Measurements from ENCODE around the gene CAPZB.

CAPZB gene

DNA sequence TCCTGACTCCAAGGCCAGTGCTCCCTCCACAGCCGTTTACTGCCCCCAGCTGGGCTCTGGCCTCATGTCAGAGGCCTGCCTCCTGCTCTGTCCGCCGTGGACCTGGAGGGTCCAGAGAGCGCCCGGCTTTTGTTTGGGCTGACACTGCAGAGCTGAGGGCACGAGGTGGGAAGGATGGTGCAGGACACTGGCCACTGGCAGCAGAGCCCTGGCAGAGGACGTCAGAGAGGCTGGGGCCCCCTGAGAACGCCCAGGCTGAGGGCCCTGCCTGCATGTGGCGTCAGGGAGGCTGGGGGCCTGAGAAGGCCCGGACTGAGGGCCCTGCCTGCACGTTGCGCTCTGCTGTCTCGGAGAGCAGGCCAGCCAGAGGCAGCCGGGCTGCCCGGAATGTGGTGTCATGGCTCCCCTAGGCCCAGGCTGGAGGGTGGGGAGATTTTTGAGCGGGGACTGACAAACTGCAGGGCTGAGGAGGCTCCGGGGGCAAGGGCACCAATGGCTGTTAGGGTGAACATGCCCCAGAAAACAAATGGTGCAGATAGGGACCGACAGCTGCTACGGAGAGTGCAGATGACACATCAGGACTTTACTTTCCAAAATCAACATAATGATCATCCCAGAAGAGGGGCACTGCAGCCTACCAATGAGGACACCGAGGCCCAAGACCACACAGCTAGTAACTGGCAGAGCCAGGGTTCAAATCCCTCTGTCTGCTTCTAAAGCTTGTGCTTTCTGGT, 141.6 kb downstream of the CAPZB start:
- no peak for DNase-seq

DNA sequence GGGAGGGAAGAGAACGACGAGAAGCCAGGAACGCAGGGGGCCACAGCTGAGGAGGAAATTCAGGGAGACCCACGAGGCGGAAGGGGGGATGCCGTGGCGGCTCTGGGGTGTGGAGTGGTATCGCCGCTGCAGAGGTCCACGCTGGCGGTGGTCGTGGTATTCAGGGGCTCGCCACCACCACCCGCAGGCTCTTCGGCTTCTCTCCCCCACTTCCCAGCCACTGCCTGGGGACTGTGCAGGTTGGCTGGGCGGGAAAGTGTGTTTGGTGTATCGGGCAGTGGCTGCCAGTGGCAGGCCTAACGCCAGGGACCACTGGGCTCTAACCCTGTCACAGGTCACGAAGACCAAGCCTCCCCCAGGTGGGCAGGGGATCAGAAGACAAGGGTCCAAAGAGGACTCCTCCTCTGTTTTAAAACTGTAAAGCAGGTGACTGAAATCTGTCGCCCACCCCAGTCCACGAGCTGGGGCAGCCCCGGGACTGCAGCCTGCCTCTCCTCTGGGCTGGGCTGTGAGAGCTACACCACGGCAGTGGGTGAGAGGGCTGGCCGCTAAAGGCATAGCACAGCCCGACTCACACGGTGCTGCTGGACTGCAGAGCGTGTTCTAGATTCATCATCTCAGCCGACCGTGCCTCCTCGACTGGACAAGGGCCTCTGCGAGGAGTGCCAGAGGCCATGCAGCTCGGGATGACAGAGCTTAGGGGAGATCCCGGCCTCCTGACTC, 142.3 kb downstream of the CAPZB start:
- no peak for DNase-seq

DNA sequence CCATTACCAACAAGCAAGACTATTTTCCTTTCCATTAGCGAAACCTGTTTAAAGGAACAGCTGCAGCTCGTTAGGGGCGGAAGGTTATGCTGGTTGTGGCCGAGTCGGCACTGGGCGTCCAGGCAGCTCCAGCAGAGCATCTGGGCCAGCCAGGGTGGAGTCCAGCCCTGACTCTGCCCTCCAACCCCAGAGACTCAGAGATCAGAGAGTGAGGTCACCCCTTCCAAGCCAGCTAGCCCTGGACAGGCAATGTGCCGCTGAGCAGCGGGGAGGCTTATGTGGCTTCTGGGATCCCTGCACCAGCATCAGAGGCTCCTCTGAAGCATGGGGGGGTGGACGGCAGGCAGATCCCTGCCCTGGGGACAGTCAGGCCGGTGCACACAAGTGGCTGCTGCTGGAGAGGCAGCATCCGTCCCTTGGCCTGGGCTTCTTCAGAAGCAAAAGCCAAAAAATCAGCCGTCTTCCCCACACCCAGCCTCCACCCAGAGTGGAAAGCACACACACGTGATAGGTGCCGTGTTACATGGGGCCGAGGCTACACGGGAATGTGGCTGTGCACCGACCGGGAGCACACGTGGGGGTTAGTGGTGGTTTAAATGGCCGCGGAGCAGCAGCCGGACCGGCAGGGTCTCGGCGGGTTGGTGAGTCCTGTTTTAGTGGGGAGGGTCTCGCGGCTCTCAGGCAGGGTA, 143.1 kb downstream of the CAPZB start:
- DNase-seq: no peak

DNA sequence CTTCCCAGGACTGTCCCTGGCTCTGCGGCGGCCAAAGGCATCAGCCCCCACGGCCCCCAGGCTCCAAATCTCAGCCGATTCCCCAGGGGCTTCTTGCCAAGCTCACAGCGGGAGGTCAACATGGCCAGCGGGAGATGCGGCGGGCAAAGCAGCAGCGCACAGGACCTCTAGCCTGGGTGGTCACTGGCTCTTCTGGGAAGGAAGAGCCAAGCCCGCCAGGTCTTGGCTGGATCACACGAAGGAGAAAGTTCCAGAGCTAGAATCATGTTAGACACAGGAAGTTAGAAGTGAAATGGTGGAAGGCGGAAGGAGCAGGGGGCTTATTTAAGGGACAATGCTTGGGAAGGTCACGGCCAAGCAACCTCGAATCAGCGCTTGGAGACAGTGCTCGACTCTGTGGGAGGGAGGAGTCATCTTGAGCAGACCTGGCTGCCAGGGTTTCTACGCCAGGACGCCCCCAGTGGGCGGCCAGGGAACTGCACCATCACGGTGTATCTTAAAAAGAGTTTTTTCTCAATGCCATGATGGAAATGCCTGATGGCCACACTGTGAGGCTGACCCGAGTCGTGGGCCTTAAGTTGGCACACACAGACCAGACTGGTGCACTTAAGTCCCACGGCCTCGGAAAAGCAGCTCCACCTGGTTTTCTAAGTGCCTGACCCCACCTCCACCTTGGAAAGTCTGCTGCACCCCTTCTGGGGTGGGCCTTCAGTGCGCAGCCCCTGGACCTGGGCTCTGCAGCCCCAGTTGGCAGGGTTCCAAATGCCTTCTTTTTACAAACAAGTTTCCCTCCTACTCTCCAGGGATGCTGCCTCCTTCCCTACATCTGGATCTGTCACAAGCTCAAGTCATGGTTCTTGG, 143.9 kb downstream of the CAPZB start:
- peak; percentile 7 to 63 for DNase-seq

DNA sequence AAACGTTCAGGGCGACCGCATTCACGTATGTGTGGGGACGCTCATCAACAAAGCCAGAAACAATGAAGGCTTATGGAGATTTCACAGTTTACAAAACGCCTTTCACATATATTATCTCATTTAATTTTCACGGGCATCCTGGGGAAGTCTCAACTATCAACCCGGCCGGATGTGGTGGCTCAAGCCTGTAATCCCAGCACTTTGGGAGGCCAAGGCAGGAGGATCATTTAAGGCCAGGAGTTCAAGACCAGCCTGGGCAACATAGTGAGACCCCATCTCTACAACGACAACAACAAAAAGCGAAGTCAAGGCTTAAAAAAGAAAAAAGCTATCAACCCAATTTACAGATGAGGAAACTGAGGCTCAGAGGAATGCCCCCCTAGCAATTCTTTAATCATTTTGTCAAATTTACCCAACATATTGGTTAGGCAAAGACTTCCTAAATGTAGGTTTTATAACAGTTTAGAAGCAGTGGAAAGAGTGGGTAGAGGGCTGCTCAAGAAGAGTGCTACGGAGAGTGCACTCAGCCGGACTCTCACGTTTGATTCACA, 144.9 kb downstream of the CAPZB start:
- no peak for DNase-seq

DNA sequence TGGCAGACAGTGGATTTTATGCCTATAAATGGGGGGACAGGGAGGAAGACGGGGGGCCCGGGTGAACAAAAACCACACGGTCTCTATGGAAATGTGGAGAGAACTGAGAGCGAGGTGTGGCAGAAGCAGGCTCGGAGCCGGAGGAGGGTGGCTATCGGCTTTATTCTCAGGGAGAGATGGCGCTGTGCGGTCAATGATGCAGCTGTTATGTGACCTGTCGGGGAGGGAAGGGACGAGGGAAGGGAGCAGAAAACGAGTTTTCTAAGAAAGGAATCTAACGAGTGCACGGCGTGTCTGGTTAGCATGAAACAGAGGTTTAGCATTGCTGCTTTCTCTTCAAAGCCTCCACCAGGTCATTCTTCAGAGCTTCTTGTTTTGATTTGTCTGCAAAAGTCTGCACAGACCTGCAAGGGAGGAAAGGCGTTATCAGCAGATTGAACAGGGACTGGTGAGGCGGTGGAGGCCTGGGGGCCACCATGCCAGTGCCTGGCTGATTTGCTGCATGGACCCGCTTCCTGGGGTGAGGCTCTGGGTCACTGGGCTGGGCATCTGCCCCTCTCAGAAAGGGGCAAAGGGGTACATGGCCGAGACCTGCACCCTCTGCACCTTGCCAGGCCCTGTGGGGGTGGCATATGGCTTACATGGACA, 146.0 kb downstream of the CAPZB start:
- no peak for DNase-seq

DNA sequence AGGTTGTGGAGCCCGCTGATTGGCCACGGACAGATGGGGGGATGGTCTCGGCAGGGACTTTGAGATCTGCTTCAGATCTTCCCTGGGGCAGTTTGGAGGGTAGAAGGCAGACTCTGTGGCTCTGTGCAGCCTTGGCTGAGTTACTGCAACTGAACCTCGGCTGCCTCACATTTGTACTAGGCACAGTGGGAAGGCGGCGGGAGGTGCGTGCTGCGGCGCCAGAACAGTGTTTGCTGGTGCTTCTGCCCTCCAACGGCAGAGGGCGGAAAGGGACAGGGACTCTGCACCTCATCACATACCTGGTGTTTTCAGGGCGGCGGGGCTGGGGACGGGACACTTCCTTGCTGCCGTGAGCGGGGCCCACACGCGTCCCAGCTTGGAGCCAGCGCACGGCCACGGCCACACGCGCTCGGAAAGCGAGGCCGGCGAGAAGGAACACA, 147.0 kb downstream of the CAPZB start:
- no peak for DNase-seq

DNA sequence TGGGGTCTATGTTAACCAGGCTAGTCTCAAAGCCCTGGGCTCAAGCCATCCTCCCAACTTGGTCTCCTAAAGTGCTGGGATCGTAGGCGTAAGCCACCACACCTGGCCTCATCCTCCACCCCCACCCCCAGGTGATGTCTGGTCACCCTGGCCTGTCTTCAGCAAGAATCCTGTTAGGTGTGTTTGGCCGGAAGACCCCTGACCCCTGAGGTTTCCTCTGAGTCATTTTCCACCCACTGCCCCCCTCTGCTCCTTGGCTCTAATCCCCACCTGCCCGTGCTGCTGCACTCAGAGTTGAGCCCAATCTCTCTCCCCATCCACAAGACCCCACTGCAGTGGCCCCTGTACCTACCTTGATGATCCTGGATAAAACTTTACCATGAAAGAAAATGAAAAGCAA, 148.1 kb downstream of the CAPZB start:
- DNase-seq: no peak

DNA sequence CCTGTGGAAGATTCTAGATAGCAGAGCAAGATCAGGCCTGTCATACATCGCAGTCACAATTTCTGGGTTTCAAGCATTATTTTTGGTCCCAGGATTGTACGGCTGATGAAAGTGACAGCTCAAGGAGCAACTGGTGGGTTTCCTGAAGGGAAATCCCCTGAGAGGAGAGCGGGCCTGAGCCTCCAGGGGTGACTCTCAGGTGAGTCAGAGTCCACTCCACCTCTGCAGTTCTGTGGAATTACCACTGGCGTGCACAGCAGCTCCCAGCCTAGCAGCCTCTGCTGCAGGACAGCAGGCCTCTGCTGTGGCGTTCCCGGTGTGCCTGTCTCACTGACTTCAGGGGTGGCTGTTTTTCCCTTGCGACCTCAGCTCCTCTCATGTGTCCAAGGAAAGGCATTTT, 148.8 kb downstream of the CAPZB start:
- DNase-seq: no peak

DNA sequence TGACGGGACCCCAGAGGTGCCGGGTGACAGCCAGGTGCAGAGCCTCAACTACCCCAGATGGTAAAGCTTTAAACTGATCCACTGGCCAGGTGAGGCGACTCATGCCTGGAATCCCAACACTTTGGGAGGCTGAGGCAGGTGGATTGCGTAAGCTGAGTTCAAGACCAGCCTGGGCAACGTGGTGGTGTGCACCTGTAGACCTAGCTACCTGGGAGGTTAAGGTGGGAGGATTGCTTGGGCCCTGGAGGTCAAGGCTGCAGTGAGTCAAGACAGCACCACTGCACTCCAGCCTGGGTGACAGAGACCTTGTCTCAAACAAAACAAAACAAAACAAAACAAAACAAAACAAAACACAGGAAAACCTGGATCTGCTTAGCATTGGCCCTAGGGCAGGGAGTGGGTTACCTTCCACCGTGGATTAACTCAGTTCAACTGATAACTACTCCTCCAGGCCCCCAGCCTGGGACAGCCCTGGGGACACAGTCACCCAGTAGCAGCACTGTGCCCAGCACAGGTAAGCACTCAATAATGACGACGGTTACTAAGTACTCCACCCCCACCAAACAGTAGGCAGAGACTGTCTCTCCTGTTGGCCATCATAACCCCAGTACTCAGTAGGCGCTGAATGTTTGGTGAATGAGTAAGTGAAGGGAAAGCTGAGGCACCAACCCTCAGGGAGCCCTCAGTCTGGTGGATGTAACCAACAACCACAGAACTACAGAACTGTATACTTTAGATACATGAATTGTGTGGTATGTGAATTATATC, 151.6 kb downstream of the CAPZB start:
- no peak for DNase-seq

DNA sequence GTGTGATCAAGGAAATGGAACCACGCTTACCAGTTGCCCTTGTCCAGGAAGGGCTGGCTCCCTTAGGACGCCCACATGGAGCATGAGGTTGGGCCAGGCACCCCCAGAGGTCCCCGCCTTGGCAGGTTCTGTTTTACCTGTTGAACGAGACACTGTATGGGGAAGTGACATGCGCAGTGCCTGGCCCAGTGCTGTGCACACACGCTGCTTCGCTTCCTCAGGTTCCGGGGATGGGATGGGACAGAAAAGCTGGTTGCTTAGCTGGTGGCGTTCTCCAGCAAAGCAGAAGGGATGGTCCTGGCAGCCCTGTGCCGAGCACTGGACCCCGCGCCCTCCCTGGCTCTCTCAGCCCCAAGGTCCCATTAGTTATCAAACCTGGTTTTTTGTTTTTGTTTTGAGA, 152.5 kb downstream of the CAPZB start:
- DNase-seq: no peak

DNA sequence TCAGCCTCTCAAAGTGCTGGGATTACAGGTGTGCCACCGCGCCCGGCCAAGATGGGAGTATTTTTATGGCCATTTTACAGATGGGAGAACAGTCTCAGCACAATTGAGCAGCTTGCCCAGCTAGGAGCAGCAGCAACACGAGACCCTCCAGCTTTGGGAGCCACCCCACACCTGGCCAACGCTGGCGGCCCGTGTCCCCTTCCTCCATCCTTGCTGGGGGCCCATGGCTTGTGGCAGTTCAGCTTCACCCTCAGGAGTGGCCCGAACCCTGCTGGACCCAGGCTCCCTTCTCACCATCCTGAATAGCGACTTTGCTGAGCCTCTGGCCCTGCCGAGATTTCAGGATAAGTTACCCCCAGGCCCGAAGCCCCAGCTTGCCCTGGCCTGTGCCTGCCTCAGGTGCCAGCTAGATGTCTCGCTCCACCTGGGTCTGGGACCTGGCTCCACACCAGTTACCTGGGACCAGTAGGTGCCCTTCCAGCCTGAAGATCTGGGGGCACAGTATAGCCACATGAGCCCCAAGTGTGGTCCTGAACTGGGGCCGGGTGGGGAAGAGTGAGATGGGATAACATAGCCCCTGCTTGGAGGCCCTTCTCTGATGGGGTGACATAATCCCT, 154.0 kb downstream of the CAPZB start:
- DNase-seq: no peak

DNA sequence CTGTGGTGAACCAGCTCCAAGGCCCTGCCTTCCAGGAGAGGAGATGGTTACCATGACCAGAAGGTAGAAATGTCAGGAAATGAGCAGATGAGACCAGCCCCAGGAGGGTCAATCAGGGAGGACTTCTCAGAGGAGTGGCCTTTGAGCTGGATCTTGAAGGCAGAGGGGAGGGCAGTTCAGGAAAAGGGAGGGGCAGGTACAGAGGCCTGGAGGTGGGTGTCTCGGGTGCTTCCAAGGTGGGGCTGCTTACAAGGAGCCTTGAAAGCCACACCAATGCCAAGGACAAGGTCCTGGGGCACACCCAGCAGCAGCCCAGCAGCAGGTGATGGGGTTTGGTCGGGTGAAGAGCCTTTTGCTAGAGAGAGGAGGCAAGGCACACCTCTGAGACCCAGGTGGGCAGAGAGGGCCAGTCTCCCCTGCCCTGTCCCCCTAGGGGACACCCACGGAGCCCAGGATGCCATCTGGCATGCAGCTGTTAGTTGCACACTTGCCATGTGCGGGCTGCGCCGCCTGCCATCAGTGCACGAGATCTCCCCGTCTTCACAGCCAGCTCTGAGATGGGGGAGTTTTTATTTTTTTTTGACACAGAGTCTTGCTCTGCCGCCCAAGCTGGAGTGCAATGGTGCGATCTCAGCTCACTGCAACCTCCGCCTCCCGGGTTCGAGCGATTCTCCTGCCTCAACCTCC, 154.7 kb downstream of the CAPZB start:
- peak in 1 of 2 experiments; percentile 50 for DNase-seq

DNA sequence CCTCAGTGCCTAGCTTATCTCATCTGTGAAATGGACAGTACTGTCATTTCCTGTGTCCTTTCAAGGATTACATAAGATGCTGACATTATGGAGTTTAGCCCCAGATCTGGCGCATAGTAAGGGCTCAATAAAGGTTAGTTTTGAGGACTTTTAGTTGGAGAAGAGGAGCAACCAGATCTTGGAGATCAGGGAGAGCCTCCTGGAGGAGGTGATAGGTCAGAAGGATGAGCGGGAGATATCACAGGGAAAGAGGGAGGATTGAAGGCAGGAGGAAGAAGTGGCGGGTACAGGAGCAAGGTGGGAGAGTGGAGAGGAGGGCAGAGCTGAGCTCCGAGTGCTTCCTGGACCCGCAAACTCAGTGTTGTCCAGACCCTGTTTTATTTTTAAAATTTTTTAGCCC, 155.7 kb downstream of the CAPZB start:
- no peak for DNase-seq

DNA sequence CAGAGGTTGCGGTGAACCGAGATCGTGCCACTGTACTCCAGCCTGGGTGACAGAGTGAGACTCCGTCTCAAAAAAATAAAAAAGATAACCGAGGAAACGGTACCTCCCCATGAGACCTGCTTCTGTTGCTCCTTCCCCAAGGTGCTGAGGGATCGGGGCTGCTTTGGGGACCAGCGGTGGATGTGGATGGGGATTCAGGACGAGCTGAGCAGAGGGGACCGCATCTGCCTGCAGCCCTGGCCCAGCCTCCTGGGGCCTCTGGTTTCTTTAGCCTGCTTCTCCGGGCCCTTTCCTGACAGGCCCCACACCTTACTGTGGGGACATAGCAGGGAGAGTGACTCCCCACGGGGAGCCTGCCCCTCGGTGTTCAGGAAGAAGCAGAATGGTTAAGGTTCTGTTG, 156.2 kb downstream of the CAPZB start:
- DNase-seq: no peak

DNA sequence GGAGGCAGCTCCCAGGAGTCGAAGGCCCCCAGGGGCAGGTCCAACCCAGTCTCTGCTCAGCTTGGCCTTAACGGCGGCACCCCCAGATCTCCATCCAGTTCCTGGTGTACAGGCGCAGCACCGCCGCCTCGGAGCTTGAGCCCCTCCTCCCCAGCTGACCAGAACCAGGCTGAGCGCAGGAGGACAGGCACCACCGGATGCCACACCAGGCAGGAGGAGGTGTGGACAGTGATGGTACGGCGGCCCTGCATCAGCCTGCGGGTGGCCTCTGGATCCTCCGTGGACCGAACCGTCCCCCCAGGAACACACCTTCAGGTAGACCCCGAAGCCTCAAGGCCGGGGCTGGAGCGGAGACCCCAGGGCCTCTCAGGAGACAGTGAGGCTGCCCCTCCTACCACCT, 156.9 kb downstream of the CAPZB start:
- no peak for DNase-seq

DNA sequence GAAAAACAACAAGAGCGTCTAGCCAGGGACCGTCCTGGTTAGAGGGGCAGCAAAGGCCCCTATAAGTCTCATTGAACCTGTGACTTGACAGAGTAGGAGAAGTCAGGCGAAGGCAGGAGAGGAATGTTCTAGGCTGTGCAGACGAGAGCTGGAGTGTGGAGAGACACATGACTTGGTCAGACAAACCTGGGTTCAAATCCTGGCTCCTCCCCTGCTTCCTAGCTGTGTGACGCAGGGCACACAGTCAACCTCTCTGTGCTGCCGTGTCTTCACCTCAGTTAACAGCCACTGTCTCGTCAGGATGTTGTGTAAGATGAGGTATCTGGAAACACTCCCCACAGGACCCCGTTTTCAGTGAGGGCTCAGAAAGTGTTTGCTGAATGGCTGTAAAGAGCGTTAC, 157.6 kb downstream of the CAPZB start:
- DNase-seq: no peak

DNA sequence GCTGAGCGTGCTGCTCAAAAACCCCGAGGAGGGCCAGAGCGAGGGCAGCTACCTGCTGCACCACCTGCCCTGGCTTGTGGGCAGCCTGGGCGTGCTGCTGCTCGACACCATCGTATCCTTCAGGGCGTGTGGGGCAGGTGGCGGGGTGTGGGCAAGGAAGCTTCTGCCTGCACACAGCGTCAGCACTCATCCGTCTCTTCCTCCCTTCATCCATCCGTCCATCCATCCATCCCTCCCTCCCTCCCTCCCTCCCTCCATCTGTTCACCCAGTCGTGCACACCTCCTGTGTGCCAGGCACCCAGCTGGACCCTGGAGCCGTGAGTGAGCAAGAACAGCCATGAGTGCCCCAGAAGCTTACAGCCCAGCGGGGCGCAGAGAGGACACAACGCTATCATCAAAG, 158.0 kb downstream of the CAPZB start:
- peak; percentile 28 to 31 for DNase-seq

DNA sequence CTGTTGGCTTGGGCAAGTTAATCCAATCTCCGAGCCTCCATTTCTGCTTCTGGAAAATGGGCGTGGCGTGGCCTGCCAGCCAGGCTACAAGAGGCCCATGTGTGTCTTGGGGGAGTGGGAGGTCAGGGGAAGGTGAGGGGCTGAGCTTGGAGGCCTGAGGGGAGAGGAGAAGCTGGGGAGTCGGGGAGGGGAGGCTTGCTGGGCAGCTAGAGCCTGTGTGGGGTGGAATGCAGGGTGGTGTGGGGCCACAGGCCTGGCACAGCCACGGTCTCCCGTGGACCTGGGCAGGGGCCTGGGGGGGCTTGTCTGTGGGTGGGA, 158.6 kb downstream of the CAPZB start:
- DNase-seq: no peak

DNA sequence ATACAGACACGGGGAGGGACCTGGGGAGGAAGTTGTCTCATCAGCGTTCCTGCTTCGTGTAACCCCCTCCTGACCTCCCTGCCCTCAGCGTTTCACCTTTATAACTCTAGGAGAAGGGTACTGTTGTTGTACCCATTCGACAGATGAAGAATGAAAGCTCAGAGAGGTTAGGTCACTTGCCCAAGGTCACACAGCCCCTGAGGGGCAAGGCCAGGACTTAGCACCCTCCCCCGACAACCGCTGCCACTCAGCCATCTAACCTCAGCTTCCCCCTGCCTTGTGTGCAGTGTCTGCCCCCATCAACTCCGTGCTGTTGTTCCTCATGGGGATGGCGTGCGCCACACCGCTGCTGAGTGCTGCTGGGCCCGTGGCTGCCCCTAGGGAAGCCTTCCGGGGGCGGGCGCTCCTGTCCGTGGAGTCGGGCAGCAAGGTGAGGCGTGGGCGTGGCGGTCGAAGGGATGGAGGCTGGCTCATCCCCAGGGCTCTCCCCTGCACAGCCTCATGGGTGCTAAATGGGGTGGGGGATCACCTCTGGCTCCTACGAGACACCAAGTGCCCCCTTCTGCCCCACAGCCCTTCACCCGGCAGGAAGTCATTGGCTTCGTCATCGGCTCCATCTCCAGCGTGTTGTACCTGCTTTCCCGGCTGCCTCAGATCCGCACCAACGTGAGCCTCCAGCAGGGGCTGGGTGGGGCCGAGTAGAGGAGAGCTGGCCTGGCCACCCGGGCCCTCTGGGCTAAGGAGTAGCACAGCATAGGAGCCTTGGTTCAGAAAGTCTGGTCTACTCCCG, 159.2 kb downstream of the CAPZB start:
- DNase-seq: no peak

Measured in NCI-H524 (cell line).